Left forelimb (tissue), 1 donor: ENCODE measurements around the gene HMGCS2.
"Not testable (repeated sequence)": the region's sequence is repeated elsewhere in the genome, so short reads cannot be mapped to it uniquely, and the experiment has no call there.

Experiments used
- DNase-seq: peaks from one replicate; pipeline ENCODE4 v3.0.0-alpha.2; 2018; ENCODE audit warnings: low spot score

Gene HMGCS2

GRCh38 chr1:119790451-119791198, 21.9 kb upstream of the HMGCS2 start:
- DNase-seq, result no peak

GRCh38 chr1:119787776-119788175, 19.1 kb upstream of the HMGCS2 start:
- DNase-seq, result no peak

- not testable (repeated sequence) for DNase-seq
Observed at GRCh38 chr1:119786473-119787050, 17.9 kb upstream of the HMGCS2 start.

GRCh38 chr1:119786046-119786445, 17.3 kb upstream of the HMGCS2 start:
- DNase-seq, result not testable (repeated sequence)

- no peak for DNase-seq
Observed at GRCh38 chr1:119784191-119784781, 15.6 kb upstream of the HMGCS2 start.

- DNase-seq, result no peak
Observed at GRCh38 chr1:119783354-119784185, 14.9 kb upstream of the HMGCS2 start.

- no peak for DNase-seq
Observed at GRCh38 chr1:119782631-119783325, 14.1 kb upstream of the HMGCS2 start.

GRCh38 chr1:119781434-119782210, 12.9 kb upstream of the HMGCS2 start:
- no peak for DNase-seq

- DNase-seq, result no peak
Observed at GRCh38 chr1:119779869-119780356, 11.2 kb upstream of the HMGCS2 start.

GRCh38 chr1:119778886-119779560, 10.3 kb upstream of the HMGCS2 start:
- DNase-seq, result no peak

- no peak for DNase-seq
Observed at GRCh38 chr1:119778359-119778758, 9.7 kb upstream of the HMGCS2 start.

GRCh38 chr1:119774746-119775490, 6.2 kb upstream of the HMGCS2 start:
- no peak for DNase-seq

GRCh38 chr1:119773711-119774241, 5.1 kb upstream of the HMGCS2 start:
- no peak for DNase-seq

- DNase-seq, result no peak
Observed at GRCh38 chr1:119772298-119772697, 3.6 kb upstream of the HMGCS2 start.

GRCh38 chr1:119771770-119772169, 3.1 kb upstream of the HMGCS2 start:
- no peak for DNase-seq

GRCh38 chr1:119771016-119771415, 2.3 kb upstream of the HMGCS2 start:
- DNase-seq, result no peak

- no peak for DNase-seq
Observed at GRCh38 chr1:119767486-119767885, 1.2 kb downstream of the HMGCS2 start.

GRCh38 chr1:119766374-119766794, 2.3 kb downstream of the HMGCS2 start:
- DNase-seq, result no peak

GRCh38 chr1:119764220-119764619, 4.5 kb downstream of the HMGCS2 start:
- DNase-seq, result no peak
